Mesendoderm (in vitro differentiated cells): ENCODE data around the gene ABHD17B.

Experiments
- DNase-seq: peaks from one replicate; pipeline ENCODE4 v3.0.0; 2013
- H2AK5ac ChIP-seq: 2 replicates; pipeline ENCODE4 v1.6.1; 2013; ENCODE audit warnings: low read length, inconsistent platforms
- H2BK120ac ChIP-seq: 2 replicates; pipeline ENCODE4 v1.6.1; 2013; ENCODE audit warnings: low read depth, mild to moderate bottlenecking, low read length, moderate library complexity, mixed read lengths
- H2BK15ac ChIP-seq: replicated peaks from 2 replicates; pipeline ENCODE4 v1.6.1; 2013; ENCODE audit warnings: low read depth, mild to moderate bottlenecking, moderate library complexity
- H2BK5ac ChIP-seq: 2 replicates; pipeline ENCODE4 v1.6.1; 2013; ENCODE audit warnings: low read length, inconsistent platforms
- H3K18ac ChIP-seq: 2 replicates; pipeline ENCODE4 v1.6.1; 2013; ENCODE audit warnings: mild to moderate bottlenecking, low read length, mixed read lengths
- H3K23ac ChIP-seq: one replicate; pipeline ENCODE4 v1.6.1; 2013; ENCODE audit warnings: low read length
- H3K27ac ChIP-seq: 2 replicates; pipeline ENCODE4 v1.5.1; 2013; ENCODE audit warnings: low read depth, mild to moderate bottlenecking, inconsistent platforms, low read length, moderate library complexity
- H3K27me3 ChIP-seq: 2 replicates; pipeline ENCODE4 v1.6.1; 2013; ENCODE audit warnings: low read length, control low read depth, mild to moderate bottlenecking, inconsistent platforms; ENCODE audit not compliant: insufficient read depth, poor library complexity
- H3K36me3 ChIP-seq: 2 replicates; pipeline ENCODE4 v1.6.1; 2013; ENCODE audit warnings: low read length, inconsistent platforms; ENCODE audit not compliant: control insufficient read depth, insufficient read depth
- H3K4ac ChIP-seq: one replicate; pipeline ENCODE4 v1.6.1; 2013; ENCODE audit warnings: low read depth, mild to moderate bottlenecking, low read length, moderate library complexity
- H3K4me1 ChIP-seq: 2 replicates; pipeline ENCODE4 v1.6.1; 2013; ENCODE audit warnings: low read depth, low read length, inconsistent platforms; ENCODE audit not compliant: control insufficient read depth
- H3K4me2 ChIP-seq: 2 replicates; pipeline ENCODE4 v1.6.1; 2013; ENCODE audit warnings: low read length
- H3K4me3 ChIP-seq: 2 replicates; pipeline ENCODE4 v1.5.1; 2013; ENCODE audit warnings: mild to moderate bottlenecking, low read length
- H3K56ac ChIP-seq: one replicate; pipeline ENCODE4 v1.6.1; 2013; ENCODE audit warnings: low read length
- H3K79me1 ChIP-seq: 2 replicates; pipeline ENCODE4 v1.6.1; 2013; ENCODE audit warnings: low read length, inconsistent platforms
- H3K79me2 ChIP-seq: 2 replicates; pipeline ENCODE4 v1.6.1; 2013; ENCODE audit warnings: mild to moderate bottlenecking, low read length; ENCODE audit not compliant: control insufficient read depth, insufficient read depth
- H3K9ac ChIP-seq: 2 replicates; pipeline ENCODE4 v1.6.1; 2013; ENCODE audit warnings: low read length, inconsistent platforms
- H4K5ac ChIP-seq: one replicate; pipeline ENCODE4 v1.6.1; 2013; ENCODE audit warnings: low read length
- H4K8ac ChIP-seq: one replicate; pipeline ENCODE4 v1.6.1; 2013; ENCODE audit warnings: low read depth, mild to moderate bottlenecking, control low read depth, low read length, moderate library complexity
- WGBS: extraction: QIAGEN DNeasy Blood & Tissue Kit; methylation state at CpG from one replicate; pipeline ENCODE4 v1.1.7; 2013; ENCODE audit warnings: low lambda C conversion rate, missing lambda C conversion rate; ENCODE audit not compliant: insufficient coverage; ENCODE audit errors: extremely low coverage; 5-methylcytosine and 5-hydroxymethylcytosine counted together

The ABHD17B gene

GRCh38 chr9:71891557-71892189, 19.3 kb downstream of the ABHD17B start:
- Histone ChIP-seq H3K23ac (no peak overlapping the region), H3K36me3 (no peaks in the 10 kb centered on the region), H3K79me2 (peaks cover 77% of the 10 kb centered on the region), H2AK5ac (no peak overlapping the region), H3K4ac (no peak overlapping the region), H3K9ac (no peak overlapping the region), H4K5ac (no peak overlapping the region), H2BK5ac (no peak overlapping the region), H2BK120ac (no peak overlapping the region), H3K4me1 (no peaks in the 10 kb centered on the region), H3K4me3 (no peak overlapping the region), H4K8ac (no peak overlapping the region), H3K27me3 (no peaks in the 10 kb centered on the region), H3K56ac (no peak overlapping the region), H3K27ac (no peak overlapping the region), H3K79me1 (peaks cover 5% of the 10 kb centered on the region), H3K18ac (no peak overlapping the region), H3K4me2 (no peak overlapping the region), H2BK15ac (no peak overlapping the region)
- no CpG with 5 or more reads among the region's 4 CpGs for WGBS
- DNase-seq: no peak

- Histone ChIP-seq H4K5ac (no peak overlapping the region), H4K8ac (no peak overlapping the region), H3K18ac (no peak overlapping the region), H3K79me1 (peaks cover 5% of the 10 kb centered on the region), H3K4ac (no peak overlapping the region), H2BK120ac (no peak overlapping the region), H3K27me3 (no peaks in the 10 kb centered on the region), H2AK5ac (no peak overlapping the region), H3K56ac (no peak overlapping the region), H3K4me3 (no peak overlapping the region), H3K79me2 (peaks cover 72% of the 10 kb centered on the region), H3K9ac (no peak overlapping the region), H3K4me1 (no peaks in the 10 kb centered on the region), H2BK5ac (no peak overlapping the region), H3K4me2 (no peak overlapping the region), H2BK15ac (no peak overlapping the region), H3K23ac (no peak overlapping the region), H3K27ac (no peak overlapping the region), H3K36me3 (no peaks in the 10 kb centered on the region)
- DNase-seq: no peak
- no CpG with 5 or more reads among the region's 3 CpGs for WGBS
Observed at GRCh38 chr9:71890042-71890679, 20.8 kb downstream of the ABHD17B start.

- H2AK5ac ChIP-seq: no peak overlapping the region
- H3K79me2 ChIP-seq: peaks cover 72% of the 10 kb centered on the region
- H2BK5ac ChIP-seq: no peak overlapping the region
- no peak overlapping the region for H3K56ac ChIP-seq
- H3K4me1 ChIP-seq: no peaks in the 10 kb centered on the region
- no peak overlapping the region for H2BK120ac ChIP-seq
- no peak overlapping the region for H3K4ac ChIP-seq
- H3K36me3 ChIP-seq: no peaks in the 10 kb centered on the region
- H2BK15ac ChIP-seq: no peak overlapping the region
- no peak overlapping the region for H3K27ac ChIP-seq
- H3K79me1 ChIP-seq: peaks cover 2% of the 10 kb centered on the region
- H3K9ac ChIP-seq: no peak overlapping the region
- no peak overlapping the region for H3K18ac ChIP-seq
- no peaks in the 10 kb centered on the region for H3K27me3 ChIP-seq
- WGBS: no CpG with 5 or more reads among the region's 1 CpG
- H4K5ac ChIP-seq: no peak overlapping the region
- no peak overlapping the region for H3K4me3 ChIP-seq
- H3K23ac ChIP-seq: no peak overlapping the region
- DNase-seq: no peak
- no peak overlapping the region for H3K4me2 ChIP-seq
- no peak overlapping the region for H4K8ac ChIP-seq
Observed at GRCh38 chr9:71887362-71887761, 23.6 kb downstream of the ABHD17B start.

- Histone ChIP-seq H2BK5ac (no peak overlapping the region), H3K23ac (no peak overlapping the region), H4K8ac (no peak overlapping the region), H2BK15ac (no peak overlapping the region), H2AK5ac (no peak overlapping the region), H3K9ac (no peak overlapping the region), H2BK120ac (no peak overlapping the region), H3K79me2 (peaks cover 75% of the 10 kb centered on the region), H3K4me1 (no peaks in the 10 kb centered on the region), H3K27ac (no peak overlapping the region), H3K4me3 (no peak overlapping the region), H4K5ac (no peak overlapping the region), H3K56ac (no peak overlapping the region), H3K18ac (no peak overlapping the region), H3K36me3 (no peaks in the 10 kb centered on the region), H3K27me3 (no peaks in the 10 kb centered on the region), H3K4ac (no peak overlapping the region), H3K4me2 (no peak overlapping the region), H3K79me1 (peaks cover 2% of the 10 kb centered on the region)
- no CpG with 5 or more reads among the region's 10 CpGs for WGBS
- DNase-seq: no peak
Observed at GRCh38 chr9:71886541-71886940, 24.5 kb downstream of the ABHD17B start.

- no CpG with 5 or more reads among the region's 1 CpG for WGBS
- no peak overlapping the region for H3K4ac ChIP-seq
- no peak overlapping the region for H4K8ac ChIP-seq
- no peak overlapping the region for H3K9ac ChIP-seq
- no peak for DNase-seq
- H2BK5ac ChIP-seq: no peak overlapping the region
- no peak overlapping the region for H2AK5ac ChIP-seq
- H3K4me2 ChIP-seq: no peak overlapping the region
- no peak overlapping the region for H3K56ac ChIP-seq
- H3K4me3 ChIP-seq: no peak overlapping the region
- H3K27me3 ChIP-seq: no peaks in the 10 kb centered on the region
- peaks cover 74% of the 10 kb centered on the region for H3K79me2 ChIP-seq
- no peak overlapping the region for H4K5ac ChIP-seq
- no peaks in the 10 kb centered on the region for H3K4me1 ChIP-seq
- H3K18ac ChIP-seq: no peak overlapping the region
- no peak overlapping the region for H3K23ac ChIP-seq
- no peak overlapping the region for H2BK120ac ChIP-seq
- H3K79me1 ChIP-seq: peaks cover 2% of the 10 kb centered on the region
- no peak overlapping the region for H3K27ac ChIP-seq
- H2BK15ac ChIP-seq: no peak overlapping the region
- no peaks in the 10 kb centered on the region for H3K36me3 ChIP-seq
Observed at GRCh38 chr9:71886015-71886414, 25.0 kb downstream of the ABHD17B start.

GRCh38 chr9:71885467-71885866, 25.5 kb downstream of the ABHD17B start:
- no peak overlapping the region for H2BK5ac ChIP-seq
- no peak overlapping the region for H2BK15ac ChIP-seq
- no peak overlapping the region for H2BK120ac ChIP-seq
- no peak overlapping the region for H3K4me3 ChIP-seq
- H3K36me3 ChIP-seq: no peaks in the 10 kb centered on the region
- H3K56ac ChIP-seq: no peak overlapping the region
- H2AK5ac ChIP-seq: no peak overlapping the region
- H3K27me3 ChIP-seq: no peaks in the 10 kb centered on the region
- no peak overlapping the region for H3K27ac ChIP-seq
- no peak overlapping the region for H3K9ac ChIP-seq
- no peak overlapping the region for H3K4ac ChIP-seq
- H3K79me1 ChIP-seq: peaks cover 2% of the 10 kb centered on the region
- no peak overlapping the region for H3K18ac ChIP-seq
- no peak overlapping the region for H4K8ac ChIP-seq
- H4K5ac ChIP-seq: no peak overlapping the region
- no peaks in the 10 kb centered on the region for H3K4me1 ChIP-seq
- WGBS: no CpG with 5 or more reads among the region's 2 CpGs
- H3K23ac ChIP-seq: no peak overlapping the region
- DNase-seq: no peak
- no peak overlapping the region for H3K4me2 ChIP-seq
- H3K79me2 ChIP-seq: peaks cover 72% of the 10 kb centered on the region
